GM21381 (cell line): ENCODE data around the gene ZNF710.
A peak's percentile ranks its signal among the peaks of the same experiment; 100 is the strongest.

Experiments used
- ATAC-seq: cut with Tn5 transposase; IDR thresholded peaks from one replicate; pipeline ENCODE4 v1.9.1; 2021; ENCODE audit warnings: mild to moderate bottlenecking, moderate library complexity; ENCODE audit not compliant: unreplicated experiment

The ZNF710 gene

DNA sequence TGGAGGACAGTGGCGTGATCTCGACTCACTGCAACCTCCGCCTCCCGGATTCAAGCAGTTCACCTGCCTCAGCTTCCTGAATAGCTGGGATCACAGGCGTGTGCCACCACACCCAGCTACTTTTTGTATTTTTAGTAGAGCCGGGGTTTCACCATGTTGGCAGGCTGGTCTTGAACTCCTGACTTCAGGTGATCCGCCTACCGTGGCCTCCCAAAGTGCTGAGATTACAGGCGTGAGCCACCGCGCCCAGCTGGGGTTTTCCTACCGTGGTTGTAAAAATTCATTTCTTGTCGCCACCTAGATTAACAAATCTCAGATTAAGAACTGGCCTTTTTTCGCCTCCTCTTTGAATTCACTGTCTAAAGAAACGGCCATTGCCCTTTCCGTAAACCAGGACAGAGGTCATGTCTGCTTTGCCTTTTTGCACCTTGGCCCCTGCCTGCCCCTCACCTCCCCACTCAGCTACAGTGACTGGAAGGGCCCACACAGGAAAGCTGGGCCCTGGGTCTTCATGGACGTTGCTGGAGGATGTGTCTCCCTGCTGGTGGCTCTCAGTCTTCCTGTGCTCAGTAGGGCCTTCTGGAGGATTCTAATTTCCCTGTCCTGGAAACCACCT, 17.2 kb downstream of the ZNF710 start:
- ATAC-seq, result no peak

DNA sequence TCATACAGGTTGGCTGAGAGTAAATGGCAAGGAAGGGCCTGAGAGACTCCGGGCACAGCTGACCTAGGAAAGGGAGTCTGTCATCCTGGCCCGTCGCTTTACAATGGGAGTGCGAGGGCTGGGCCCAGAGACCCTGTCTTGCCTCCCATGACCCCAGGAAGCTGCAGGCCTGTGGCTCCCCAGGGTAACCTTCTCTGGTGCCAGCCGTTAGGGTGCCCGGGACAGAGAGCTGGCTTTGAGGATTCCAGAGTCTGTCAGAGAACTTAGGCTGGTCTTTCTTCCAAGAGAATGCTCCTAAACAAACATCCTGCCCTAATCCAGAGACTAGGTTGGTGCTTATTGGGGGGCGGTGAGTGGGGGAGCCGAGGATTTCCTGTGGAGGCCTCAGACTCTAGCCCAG, 18.5 kb downstream of the ZNF710 start:
- no peak for ATAC-seq

DNA sequence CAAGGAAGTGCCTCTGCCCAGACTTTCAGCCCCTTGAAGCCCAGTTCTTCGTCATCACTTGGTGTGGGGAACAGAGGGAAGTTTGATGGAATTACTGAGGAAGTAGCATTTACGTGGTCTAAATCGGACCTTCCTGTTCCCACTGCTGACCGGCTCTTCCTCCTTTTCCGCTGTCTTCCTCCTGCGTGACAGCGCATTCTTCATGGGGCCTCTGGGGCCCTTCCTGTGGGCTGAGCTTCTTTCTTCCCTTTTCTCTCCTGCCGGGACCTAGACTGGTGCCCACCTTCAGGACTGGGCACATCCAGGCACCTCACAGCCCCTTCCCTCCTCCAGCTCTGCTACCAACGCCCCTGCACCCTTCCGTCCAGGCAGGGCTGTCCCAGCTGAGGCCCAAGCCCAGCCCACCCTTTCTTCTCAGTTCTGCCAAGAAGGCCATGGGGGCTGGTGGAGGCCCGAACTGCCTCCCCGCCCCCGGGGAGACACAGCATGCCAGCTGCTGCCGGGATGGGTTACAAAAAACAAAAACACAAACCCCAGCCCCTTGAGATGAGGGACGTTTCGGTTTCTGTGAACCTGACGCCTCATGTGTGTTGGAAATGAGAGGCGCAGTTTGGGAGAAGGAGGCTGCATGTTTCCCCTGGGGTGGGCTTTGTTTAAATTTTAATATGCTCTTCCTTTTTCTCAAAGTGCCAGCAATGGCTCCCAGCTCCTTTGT, 19.1 kb downstream of the ZNF710 start:
- no peak for ATAC-seq

DNA sequence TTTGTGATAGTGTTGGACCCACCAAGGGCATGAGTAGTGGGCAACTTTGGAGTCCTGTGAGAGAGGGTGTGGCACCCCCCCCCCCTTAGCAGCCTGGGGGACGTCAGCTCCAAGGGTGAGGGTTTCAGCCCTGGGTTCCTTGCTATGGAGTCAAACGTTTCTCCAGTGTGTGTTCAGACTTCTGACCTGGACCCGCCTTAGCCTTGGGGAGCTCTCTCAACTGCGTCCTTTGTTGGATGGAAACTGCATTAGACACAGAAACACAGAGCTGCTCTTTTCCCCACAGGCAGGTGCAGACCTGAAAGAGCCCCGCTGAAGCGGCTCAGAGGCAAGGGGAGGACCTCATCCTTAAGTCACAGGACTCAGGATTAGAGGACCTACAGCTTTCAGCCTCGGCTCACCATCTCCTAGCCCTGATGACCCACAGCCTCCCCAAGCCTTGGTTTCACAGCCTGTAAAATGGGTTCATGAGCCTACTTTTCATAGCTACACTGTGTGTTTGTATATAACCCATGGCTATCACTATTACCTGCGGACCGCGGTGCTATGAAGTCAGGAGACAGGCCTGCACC, 19.9 kb downstream of the ZNF710 start:
- ATAC-seq, result no peak

DNA sequence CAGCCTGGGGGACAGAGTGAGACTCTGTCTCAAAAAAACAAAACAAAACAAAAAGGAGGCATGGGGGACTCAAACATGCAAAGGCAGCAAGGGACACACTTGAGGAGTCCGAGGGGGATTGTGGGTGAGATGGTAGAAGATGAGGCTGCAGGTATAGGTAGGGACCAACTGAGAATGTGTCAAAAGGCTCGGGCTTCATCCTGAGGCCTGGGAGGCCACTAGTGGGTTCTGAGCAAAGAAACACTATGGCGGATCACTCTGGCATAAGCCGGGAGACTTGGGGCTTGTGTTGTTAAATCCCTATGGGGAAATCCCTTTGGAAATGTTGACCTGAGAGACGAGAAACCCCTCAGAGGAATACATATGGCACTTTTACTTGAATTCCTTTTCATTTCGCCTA, 21.2 kb downstream of the ZNF710 start:
- no peak for ATAC-seq

DNA sequence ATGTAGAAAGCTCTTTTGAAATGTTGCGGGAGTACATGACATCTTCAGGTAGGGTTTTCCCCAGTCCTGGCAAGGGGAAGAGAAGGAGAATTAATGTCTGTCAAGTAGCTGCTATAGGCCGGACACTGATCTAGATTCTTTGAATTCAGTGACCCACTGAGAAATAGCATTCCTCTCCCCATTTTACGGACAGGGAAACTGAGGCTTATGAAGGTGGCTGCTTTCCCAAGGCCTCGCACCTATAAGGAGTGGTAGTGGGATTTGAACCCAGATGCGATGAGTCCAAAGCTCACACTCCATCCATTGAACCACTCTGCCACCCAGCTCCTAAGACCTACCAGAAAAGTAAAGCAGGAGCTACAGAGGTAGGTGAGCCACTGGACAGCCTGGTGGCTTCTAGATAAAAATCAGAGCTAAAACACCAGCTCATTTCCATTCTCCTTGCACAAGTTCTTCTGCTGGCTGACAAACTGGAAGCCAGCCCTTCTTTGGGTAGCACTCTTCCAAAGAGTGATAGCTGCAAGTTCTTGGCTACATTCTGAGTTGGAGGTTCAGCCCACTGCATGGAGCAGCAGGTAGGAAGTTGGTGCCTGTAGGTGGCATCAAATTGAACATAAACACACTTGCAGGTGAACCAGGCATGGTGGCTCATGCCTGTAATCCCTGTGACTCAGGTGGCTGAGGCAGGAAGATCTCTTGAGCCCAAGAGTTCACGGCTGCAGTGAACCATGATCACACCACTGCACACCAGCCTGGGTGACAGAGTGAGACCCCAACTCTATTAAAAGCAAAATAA, 22.0 kb downstream of the ZNF710 start:
- no peak for ATAC-seq

DNA sequence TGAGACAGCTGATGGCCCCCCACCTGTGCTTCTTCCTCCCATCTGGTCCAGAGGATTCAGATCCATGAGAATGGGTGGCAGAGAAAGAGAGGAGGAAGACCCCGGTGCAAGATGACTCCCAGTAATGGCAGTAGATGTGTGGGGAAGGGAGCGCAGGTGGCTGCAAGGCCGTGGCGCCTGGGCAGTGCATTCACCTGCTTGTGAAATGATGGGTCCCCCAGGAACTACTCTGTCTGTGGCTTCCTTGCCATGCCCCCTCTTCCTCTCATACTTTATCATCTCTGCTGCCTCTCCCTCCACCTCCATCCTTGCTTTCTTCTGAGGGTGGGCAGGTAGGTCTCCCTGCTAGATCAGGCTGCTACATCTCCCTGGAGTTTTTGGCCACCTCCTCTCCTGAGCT, 23.3 kb downstream of the ZNF710 start:
- no peak for ATAC-seq

DNA sequence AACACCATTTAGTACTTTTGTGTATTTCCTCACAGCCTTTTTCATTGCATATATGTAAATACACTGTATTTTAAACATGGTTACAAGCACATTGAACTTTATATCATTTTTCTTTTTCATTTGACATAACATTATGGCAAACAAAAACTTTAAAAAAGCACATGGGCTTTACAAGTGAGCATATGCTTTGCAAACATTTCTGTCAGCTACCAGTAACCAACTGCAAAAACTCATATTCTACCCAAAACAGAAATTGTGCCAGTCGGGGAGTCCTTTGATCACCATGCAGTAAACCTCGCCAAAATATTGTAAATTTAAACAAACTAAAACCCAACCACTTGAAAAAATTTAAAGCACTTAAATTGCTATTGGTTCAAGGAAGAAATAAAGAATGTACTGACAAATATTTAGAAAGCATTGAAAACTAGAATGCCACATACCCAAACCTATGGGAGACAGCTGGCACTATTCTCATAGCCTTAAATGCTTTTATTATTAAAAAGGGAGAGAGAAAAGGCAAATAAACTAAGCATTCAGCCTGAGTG, 24.4 kb downstream of the ZNF710 start:
- no peak for ATAC-seq

DNA sequence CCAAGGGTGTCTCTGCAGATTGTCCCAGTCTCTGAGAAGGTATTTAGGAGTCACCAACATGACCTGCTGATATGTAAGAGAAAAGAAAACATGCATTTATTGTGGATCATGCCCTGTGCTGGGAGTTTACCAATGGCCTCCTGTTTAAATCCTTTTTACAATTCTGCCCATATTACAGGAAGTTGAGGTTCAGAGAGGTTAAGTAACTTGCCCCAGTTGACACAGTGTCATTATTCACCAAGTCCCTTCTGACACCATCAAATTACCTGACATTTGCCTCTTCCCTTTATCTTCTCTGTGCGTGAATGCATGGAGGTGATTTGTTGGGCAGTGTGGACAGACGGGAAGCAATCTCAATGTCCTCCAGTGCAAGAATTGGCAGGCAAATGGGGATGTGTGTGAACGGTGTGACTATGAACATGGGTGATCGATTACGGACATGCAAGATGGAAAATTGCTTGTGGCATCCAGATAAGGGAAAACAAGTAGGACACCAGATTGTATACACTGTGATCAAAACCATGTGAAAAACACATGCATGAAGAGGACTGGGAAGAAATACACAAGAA, 27.3 kb downstream of the ZNF710 start:
- ATAC-seq, result no peak

DNA sequence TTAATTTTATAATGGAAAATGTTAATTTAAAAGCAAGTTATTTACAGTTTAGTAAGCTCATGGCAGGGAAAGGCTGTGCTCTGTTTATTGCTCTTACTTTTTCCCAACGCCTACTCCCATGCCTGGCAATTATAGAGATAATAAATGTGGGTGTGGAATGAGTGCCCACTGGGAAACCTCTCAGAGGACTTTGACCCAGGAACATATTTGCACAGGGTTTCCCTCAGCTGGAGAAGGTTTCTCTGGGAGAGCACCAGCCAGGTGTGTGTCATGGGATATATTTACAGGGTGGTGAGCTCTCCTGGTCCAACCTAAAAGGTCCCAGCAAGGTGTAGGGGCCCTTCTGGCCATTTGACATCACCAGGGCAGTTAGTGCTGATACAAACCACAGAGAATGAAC, 27.9 kb downstream of the ZNF710 start:
- no peak for ATAC-seq

DNA sequence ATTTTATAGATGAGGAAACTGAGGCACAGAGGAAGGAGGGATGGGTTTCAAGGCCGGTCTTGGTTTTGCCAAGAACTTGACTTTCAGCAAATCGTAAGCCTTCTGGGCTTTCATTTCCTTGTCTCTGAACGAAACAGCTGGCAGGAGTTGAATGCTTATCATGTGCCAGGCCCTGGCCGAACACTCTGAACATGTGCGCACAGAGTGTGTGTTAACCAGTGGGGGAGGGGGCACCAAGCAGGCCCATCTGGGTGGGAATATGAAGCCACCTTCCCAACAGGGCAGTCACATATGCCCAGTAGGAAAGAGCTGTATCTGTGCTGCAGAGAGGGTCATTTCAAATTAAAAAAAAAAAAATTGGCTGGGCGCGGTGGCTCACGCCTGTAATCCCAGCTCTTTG, 29.3 kb downstream of the ZNF710 start:
- ATAC-seq, result no peak

DNA sequence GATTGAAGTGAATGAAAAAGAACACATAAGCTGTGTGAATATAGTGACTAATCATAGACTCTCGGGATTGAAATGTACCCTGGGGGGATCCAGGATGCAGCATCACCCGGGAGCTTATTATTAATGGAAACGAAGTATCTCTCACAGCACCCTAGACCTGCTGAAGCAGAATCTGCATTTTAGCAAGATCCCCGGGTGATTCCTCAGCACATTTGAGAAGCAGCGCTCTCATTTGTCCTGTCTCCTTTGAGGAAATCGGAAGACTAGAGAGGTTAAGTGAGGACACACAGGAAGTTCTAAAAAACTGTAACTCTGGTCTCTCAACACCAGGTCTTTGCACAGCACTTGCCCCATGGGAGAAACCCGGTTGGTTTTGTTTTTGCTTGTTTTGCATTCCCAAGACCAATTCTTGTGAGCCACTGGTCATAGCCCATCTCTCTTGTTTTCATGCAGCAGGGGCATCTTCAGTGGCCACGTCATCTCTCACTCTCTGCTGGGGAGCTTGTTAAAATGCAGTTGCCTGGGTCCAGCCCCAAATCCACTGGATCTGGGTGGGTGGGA, 30.2 kb downstream of the ZNF710 start:
- peak; percentile 83 for ATAC-seq

DNA sequence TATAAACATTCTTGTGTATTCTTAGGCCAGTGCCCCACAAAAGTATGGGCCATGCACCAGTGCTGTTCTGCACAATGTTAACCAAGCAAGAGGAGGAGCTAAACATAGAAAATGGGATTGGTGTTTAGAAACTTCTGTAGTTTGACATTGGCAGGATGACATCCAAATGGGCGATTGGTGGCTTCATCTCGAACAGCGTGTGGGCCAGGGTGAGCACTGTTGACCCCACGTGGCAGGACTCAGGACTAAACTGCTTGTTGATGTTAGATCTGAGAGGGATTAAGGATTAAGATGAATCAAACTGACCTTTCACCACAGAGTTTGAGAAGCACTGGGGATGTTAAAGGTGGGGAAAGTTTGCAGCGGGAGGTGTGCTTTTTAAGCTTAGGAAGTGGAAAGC, 31.9 kb downstream of the ZNF710 start:
- ATAC-seq, result no peak

DNA sequence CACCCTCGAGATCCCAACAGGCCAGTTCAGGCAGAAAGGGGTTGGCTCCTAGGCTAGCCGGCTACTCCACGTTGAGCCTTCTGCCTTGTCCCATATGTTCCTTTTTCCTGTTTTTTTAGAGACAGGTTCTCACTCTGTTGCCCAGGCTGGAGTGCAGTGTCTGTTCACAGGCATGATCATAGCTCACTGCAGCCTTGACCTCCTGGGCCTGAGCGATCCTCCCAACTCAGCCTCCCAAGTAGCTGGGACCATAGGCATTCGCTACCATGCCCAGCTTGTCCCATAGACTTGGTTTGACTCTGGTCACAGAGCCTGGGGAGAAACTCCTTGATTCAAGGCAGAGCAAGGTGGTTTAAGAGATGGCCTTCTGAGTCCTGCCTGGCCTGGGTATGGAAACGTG, 32.3 kb downstream of the ZNF710 start:
- no peak for ATAC-seq

DNA sequence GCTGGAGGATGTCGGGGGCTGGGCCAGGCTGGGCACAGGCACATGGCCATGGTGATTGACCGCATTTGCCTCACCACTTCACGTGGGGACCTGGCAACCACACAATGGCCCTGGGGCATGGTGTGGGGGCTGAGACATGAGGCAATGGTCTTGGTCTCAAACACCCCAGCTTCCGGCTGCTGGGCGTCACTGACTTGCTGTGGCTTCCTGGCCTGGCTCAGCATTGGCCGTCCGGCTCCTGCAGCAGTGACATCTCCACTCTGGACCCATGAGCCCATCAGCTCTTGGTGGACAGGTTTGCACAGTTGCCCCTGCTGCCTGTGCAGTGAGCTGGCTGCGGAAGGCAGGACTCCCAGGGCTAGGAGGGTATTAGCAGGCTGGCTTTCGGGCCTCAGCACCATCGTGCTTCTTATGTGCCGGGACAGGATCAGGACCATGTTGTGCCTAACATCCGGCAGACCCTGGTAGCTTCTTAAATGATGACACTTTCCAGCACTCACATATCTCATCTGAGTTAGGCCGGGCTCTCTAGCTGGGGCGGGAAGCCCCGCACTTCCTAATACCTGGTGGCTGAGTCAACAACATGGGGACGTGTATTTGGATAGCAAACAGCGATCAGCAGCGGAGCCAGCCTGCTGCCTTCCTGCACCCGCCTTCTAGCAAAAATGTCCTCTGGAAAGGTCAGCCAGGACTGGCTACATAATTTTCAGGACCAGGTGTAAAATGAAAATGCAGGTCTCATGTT, 34.1 kb downstream of the ZNF710 start:
- ATAC-seq, result no peak

DNA sequence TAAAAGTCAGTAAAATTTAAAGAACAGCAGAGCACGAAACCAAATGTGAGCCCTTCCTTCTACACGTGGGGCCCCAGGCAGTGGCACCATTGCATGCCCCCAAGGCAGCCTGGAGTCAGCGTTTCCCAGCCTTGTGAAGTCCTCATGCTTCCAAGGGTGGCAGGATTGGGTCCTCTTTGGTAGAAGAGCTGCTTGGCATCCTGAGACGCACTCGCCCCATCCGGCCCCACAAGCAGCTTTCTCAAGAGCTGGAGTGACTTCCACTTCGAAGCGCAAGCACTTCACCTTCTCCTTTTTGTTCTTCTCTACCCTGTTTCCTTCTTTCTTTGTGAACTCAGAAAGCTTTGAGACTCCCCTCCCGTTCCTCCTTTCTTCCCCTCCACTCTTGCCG, 34.7 kb downstream of the ZNF710 start:
- ATAC-seq, result no peak

DNA sequence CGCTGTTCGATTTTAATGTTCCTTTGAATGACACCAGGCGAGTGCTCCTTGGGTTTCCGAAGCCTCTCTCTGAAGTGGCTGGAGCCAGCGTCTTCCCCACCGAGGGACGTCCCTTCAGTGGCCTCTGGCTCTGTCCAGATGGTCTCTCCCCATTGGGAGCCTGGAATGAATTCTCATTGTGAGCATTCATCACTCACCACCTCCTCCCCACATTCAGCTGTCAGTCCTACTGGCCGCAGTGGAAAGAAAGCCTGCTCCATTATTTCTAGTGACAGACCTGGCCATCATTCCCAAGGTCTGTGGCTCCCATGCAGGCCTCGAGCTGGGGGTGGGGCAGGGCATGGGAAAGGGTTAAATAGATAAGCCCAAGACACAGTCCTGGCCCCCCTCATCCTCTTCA, 35.2 kb downstream of the ZNF710 start:
- no peak for ATAC-seq

DNA sequence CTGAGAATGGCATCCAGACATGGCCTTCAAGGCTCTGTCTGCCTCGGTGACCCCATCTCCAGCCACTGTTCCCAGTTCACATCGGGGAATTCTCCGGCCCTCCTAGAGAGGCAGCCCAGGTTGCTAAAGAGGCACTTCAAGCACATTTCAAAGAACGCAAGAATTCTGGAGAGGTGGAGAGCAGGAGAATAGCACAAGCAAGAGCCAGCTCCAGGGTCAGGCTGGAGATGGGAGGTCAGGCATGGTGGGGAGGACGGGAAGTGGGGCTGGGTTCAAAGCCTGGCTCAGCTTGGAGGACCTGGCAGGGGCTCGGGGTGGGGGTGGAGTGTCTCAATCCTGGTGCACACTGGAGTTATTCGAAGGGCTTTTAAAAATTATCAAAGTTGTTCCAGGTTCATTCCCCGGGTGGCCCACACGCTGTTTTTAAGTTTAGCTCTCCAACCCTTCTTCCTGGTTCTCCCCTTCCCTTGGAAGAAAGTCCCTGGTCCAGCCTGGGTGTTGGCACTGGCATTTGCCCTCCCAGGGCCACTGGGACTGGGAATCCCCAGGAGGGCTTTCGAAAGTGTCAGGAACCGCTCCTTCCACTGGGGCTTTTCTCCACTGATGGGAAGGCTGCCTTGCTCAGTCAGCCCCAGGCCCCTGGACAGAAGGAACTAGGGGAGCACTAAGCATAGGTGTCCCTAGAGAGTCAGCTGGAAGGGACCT, 35.8 kb downstream of the ZNF710 start:
- ATAC-seq, result no peak

DNA sequence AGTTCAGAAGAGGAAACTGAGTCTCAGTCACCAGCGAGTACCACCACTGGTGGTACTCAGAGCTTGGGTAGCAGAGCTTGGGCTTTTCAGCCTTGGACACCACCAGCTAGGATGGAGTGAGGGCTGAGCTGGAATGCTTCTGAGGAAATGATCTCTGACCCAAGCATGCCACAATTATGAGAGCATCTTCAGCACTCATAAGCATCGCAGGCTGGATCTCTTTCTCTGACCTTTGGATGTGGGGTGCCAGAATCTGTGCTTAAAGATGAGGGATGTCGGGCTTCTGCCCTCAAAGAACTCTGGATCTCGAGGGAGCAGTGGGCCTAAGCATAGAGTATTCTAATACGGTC, 36.4 kb downstream of the ZNF710 start:
- no peak for ATAC-seq
